Left ventricle myocardium inferior (tissue), 1 donor: Measurements from ENCODE around the gene SLC1A1. TPM values are rescaled to one million over a fixed set of nuclear protein-coding genes. Genes with fewer than 3 reads are reported as not detected.

Experiments used
- DNase-seq: peaks from one replicate; pipeline ENCODE4 v3.0.0-alpha.2; 2020
- H3K27ac ChIP-seq: fragments of 200-600 bp; replicated peaks from 2 replicates; pipeline ENCODE4 v1.8.0; 2021
- H3K27me3 ChIP-seq: fragments of 200-600 bp; 2 replicates; pipeline ENCODE4 v1.8.0; 2021; ENCODE audit warnings: low read depth
- H3K36me3 ChIP-seq: fragments of 200-600 bp; 2 replicates; pipeline ENCODE4 v1.8.0; 2021
- H3K4me1 ChIP-seq: fragments of 200-600 bp; 2 replicates; pipeline ENCODE4 v1.8.0; 2021
- H3K4me3 ChIP-seq: fragments of 200-600 bp; 2 replicates; pipeline ENCODE4 v1.8.0; 2021; ENCODE audit warnings: mild to moderate bottlenecking, moderate library complexity
- H3K9me3 ChIP-seq: fragments of 200-600 bp; replicated peaks from 2 replicates; pipeline ENCODE4 v1.8.0; 2021
- CTCF ChIP-seq: fragments of 200-600 bp; IDR thresholded peaks from 2 replicates; pipeline ENCODE4 v1.8.0; 2021; ENCODE audit warnings: antibody characterized with exemption, mild to moderate bottlenecking, borderline replicate concordance
- intact Hi-C: fragments of 100-400 bp; cut with micrococcal nuclease; formaldehyde crosslinking; loops from one replicate; pipeline ENCODE4 v1.11.0; 2022
- total RNA-seq: library from RNA; stranded (reverse); fragmentation: NEBNext Ultra II Directional; extraction: Animal tissue kit (Norgen Biotek cat#: 25700); gene quantifications from one replicate; pipeline ENCODE4 v1.2.1, GENCODE V29; 2021
- donor health status: DM: no; HTN: yes; CAD: no; lungs with severe emphysema.

SLC1A1 gene
- total RNA-seq, 1 donor from 2014 or later, result 3.1 TPM

- Histone ChIP-seq H3K27me3 (no peaks in the 10 kb centered on the region), H3K4me3 (no peak overlapping the region), H3K27ac (no peak overlapping the region), H3K9me3 (no peaks in the 10 kb centered on the region), H3K36me3 (no peaks in the 10 kb centered on the region), H3K4me1 (no peaks in the 10 kb centered on the region)
- TF ChIP-seq CTCF, result no peak
- no peak for DNase-seq
- intact Hi-C loops, result no loop called here
Observed at GRCh38 chr9:4614627-4615026, 124.4 kb downstream of the SLC1A1 start.

- no peaks in the 10 kb centered on the region for H3K27me3 ChIP-seq
- DNase-seq, result no peak
- H3K4me3 ChIP-seq, result no peak overlapping the region
- no peaks in the 10 kb centered on the region for H3K9me3 ChIP-seq
- no peaks in the 10 kb centered on the region for H3K4me1 ChIP-seq
- no peak for TF ChIP-seq CTCF
- intact Hi-C loops, result no loop called here
- H3K36me3 ChIP-seq, result no peaks in the 10 kb centered on the region
- H3K27ac ChIP-seq, result no peak overlapping the region
Observed at GRCh38 chr9:4615251-4615650, 125.0 kb downstream of the SLC1A1 start.

- no peak for DNase-seq
- H3K36me3 ChIP-seq, result no peaks in the 10 kb centered on the region
- H3K9me3 ChIP-seq, result no peaks in the 10 kb centered on the region
- intact Hi-C loops, result no loop called here
- H3K27me3 ChIP-seq, result no peaks in the 10 kb centered on the region
- no peak overlapping the region for H3K4me3 ChIP-seq
- no peak overlapping the region for H3K27ac ChIP-seq
- TF ChIP-seq CTCF, result no peak
- no peaks in the 10 kb centered on the region for H3K4me1 ChIP-seq
Observed at GRCh38 chr9:4615778-4616177, 125.5 kb downstream of the SLC1A1 start.

GRCh38 chr9:4617752-4618151 lies 127.5 kb downstream of the SLC1A1 start:
- TF ChIP-seq CTCF, result no peak
- intact Hi-C loops, result no loop called here
- Histone ChIP-seq H3K4me1 (no peaks in the 10 kb centered on the region), H3K27me3 (no peaks in the 10 kb centered on the region), H3K36me3 (peaks cover 8% of the 10 kb centered on the region), H3K4me3 (no peak overlapping the region), H3K27ac (no peak overlapping the region), H3K9me3 (no peaks in the 10 kb centered on the region)
- no peak for DNase-seq

- no peaks in the 10 kb centered on the region for H3K27me3 ChIP-seq
- TF ChIP-seq CTCF, result no peak
- no peak for DNase-seq
- peaks cover 8% of the 10 kb centered on the region for H3K36me3 ChIP-seq
- intact Hi-C loops, result no loop called here
- H3K9me3 ChIP-seq, result no peaks in the 10 kb centered on the region
- no peak overlapping the region for H3K27ac ChIP-seq
- H3K4me3 ChIP-seq, result no peak overlapping the region
- no peaks in the 10 kb centered on the region for H3K4me1 ChIP-seq
Observed at GRCh38 chr9:4618700-4619099, 128.4 kb downstream of the SLC1A1 start.

- DNase-seq, result no peak
- no peak for TF ChIP-seq CTCF
Observed at GRCh38 chr9:4620057-4620765, 129.9 kb downstream of the SLC1A1 start.

More at GRCh38 chr9:4620057-4620765, 129.9 kb downstream of the SLC1A1 start:
- H3K9me3 ChIP-seq, result no peaks in the 10 kb centered on the region
- H3K36me3 ChIP-seq, result peaks cover 8% of the 10 kb centered on the region
- no peak overlapping the region for H3K4me3 ChIP-seq
- no peaks in the 10 kb centered on the region for H3K4me1 ChIP-seq
- H3K27me3 ChIP-seq, result no peaks in the 10 kb centered on the region
- intact Hi-C loops, result no loop called here
- H3K27ac ChIP-seq, result no peak overlapping the region
